Mucosa of descending colon (tissue), 3 donors: ENCODE results near the gene PHACTR1. TPM values are rescaled to one million over a fixed set of nuclear protein-coding genes. Genes with fewer than 3 reads are reported as not detected.

Experiments
- ATAC-seq: fragments of 200-7000 bp; cut with Tn5 transposase; one replicate; pipeline ENCODE4 v1.9.1; 2020; ENCODE audit warnings: mild to moderate bottlenecking, moderate library complexity
- DNase-seq, 3 donors: peaks; one replicate each; pipeline ENCODE4 v3.0.0-alpha.2; 2020
- H3K36me3 ChIP-seq: fragments of 200-600 bp; one replicate; pipeline ENCODE4 v1.8.0; 2021; ENCODE audit warnings: low read depth, mild to moderate bottlenecking
- H3K4me1 ChIP-seq: fragments of 200-600 bp; one replicate; pipeline ENCODE4 v1.8.0; 2021; ENCODE audit warnings: low read depth, mild to moderate bottlenecking
- H3K4me3 ChIP-seq: fragments of 200-600 bp; one replicate; pipeline ENCODE4 v1.8.0; 2021; ENCODE audit warnings: mild to moderate bottlenecking
- H3K9me3 ChIP-seq: fragments of 200-600 bp; one replicate; pipeline ENCODE4 v1.8.0; 2021; ENCODE audit warnings: mild to moderate bottlenecking
- intact Hi-C, 2 donors: fragments of 100-400 bp; cut with DNase I in 1 of 2; cut with micrococcal nuclease in 1 of 2; formaldehyde crosslinking; loops; one replicate each; pipeline versions ENCODE4 v1.11.0 to v1.11.1; 2022; cut with DNase I, micrococcal nuclease
- total RNA-seq, 3 donors: library from RNA; stranded (reverse); fragmentation: NEBNext Ultra II Directional in 2 of 3; extraction: Animal tissue kit (Norgen Biotek cat#: 25700) in 2 of 3; gene quantifications; one replicate each; pipeline versions ENCODE4 v1.2.1 to v1.2.4, GENCODE V29; 2021 to 2023
- TF ChIP-seq, protein P1 (sequence below): fragments of 200-600 bp; IDR thresholded peaks from one replicate; pipeline ENCODE4 v1.8.0; 2022; ENCODE audit warnings: antibody characterized with exemption, mild to moderate bottlenecking
- donor health status: DM: no; HTN: no; CAD: no; lungs with moderate emphysema.
- donor health status: DM: no; HTN: no; CAD: no.
- donor health status: DM: no; HTN: yes; CAD: no.

The PHACTR1 gene
- total RNA-seq, 3 donors from 2014 or later: 2.7 to 4.7 (median 3.1) TPM

DNA sequence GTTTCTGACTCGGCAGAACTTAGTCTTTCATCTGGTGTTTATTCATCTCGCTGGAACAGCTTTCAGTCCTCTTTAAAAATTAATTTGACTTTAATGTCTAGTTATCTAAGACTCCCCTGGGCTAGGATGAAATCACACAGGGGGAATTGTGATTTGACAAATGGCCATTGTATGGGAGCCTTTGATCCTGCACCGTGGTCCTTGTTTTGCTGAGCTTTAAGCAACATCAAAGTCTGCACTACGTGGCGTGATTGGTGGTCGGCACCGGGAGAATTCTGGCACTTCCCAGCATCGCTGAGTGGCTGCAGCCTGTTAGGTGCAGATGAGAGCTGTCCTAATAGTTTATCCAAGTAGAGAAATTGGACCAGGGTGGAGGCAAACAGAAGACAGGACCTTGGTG lies 464.8 kb downstream of the PHACTR1 start:
- ATAC-seq: no peak
- no peaks in the 10 kb centered on the region for H3K4me1 ChIP-seq
- no peaks in the 10 kb centered on the region for H3K36me3 ChIP-seq
- TF ChIP-seq, protein P1, sequence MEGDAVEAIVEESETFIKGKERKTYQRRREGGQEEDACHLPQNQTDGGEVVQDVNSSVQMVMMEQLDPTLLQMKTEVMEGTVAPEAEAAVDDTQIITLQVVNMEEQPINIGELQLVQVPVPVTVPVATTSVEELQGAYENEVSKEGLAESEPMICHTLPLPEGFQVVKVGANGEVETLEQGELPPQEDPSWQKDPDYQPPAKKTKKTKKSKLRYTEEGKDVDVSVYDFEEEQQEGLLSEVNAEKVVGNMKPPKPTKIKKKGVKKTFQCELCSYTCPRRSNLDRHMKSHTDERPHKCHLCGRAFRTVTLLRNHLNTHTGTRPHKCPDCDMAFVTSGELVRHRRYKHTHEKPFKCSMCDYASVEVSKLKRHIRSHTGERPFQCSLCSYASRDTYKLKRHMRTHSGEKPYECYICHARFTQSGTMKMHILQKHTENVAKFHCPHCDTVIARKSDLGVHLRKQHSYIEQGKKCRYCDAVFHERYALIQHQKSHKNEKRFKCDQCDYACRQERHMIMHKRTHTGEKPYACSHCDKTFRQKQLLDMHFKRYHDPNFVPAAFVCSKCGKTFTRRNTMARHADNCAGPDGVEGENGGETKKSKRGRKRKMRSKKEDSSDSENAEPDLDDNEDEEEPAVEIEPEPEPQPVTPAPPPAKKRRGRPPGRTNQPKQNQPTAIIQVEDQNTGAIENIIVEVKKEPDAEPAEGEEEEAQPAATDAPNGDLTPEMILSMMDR: no peak
- DNase-seq: no peak
- H3K9me3 ChIP-seq: no peaks in the 10 kb centered on the region
- no peak overlapping the region for H3K4me3 ChIP-seq
- intact Hi-C loops: no loop called here

DNA sequence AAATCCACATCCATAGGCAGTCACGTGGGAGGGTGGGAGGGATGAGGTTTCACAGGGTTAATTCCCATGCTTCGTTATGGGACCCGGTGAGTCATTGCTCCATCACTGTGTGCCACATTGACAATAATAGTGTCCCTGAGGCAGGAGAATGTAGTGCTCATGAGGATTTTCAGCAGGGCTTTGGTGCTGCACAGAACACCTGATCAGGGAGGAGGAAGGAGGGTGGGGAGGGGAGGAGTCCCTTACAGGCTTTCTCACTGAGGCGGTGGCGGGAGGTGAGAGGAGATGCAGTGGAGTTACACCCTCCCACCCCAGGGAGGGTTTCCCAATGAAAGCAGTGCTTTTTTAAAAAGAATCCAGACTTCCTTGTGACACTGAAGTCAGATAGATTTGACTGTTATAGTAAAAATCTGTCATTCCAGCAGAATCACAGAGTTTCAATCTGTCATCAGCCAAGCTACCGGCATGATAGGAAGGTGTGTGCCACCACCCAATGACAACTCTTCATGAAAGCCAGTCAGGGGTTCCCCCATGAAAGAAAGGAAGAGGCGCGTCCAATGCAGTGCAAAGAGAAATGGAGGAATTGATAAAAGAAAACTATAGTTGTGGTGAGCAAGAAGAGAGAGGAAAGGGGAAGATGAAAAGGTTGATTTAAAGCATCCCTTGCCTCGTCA lies 467.0 kb downstream of the PHACTR1 start:
- no peak for ATAC-seq

DNA sequence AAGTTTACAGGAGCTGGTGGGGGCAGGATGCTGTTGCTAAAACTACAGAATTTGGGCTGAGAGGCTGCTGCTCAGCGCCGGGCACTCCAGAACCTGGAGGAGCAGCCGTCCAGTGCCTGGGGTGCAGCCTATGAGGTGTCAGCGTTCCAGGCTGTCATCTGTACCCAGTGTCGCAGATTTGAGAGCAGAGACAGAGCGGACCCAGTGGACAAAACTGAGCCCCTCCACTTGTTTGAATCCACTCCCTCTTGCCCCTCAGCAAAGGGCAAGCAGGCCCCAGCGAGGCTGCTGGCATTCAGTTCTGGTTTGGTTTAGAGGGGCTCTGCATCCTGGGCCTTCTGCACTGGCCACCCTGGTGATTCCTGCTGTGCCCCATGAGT lies 467.5 kb downstream of the PHACTR1 start:
- no peak for DNase-seq
- intact Hi-C loops: no loop called here
- no peak for ATAC-seq
- Histone ChIP-seq H3K4me1 (no peaks in the 10 kb centered on the region), H3K9me3 (no peaks in the 10 kb centered on the region), H3K4me3 (no peak overlapping the region), H3K36me3 (no peaks in the 10 kb centered on the region)
- TF ChIP-seq, protein P1: no peak

More for the DNA sequence above, 467.0 kb downstream of the PHACTR1 start:
- no peaks in the 10 kb centered on the region for H3K4me1 ChIP-seq
- TF ChIP-seq, protein P1: no peak
- no peak for DNase-seq
- no peaks in the 10 kb centered on the region for H3K9me3 ChIP-seq
- H3K36me3 ChIP-seq: no peaks in the 10 kb centered on the region
- H3K4me3 ChIP-seq: no peak overlapping the region
- intact Hi-C loops: no loop called here

DNA sequence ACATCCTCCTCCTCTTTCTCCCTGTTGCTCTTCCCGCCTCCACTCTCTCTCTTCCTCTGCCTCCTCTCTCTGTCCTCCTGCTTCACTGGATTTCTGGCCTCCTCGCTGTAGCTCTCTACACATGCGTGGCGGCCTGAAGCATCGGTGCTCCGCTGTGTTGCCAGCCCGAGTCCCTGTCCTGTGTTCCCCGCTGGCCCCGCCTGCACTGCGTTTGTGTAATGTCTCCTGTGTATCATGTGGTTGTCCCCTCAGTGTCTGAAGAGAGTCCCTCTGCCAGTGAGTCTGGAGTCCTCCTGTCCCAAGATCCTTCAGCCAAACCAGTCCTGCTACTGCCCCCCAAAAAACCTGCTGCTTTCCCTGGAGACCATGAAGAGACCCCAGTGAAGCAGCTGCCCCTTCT lies 468.0 kb downstream of the PHACTR1 start:
- ATAC-seq: no peak
- TF ChIP-seq, protein P1: no peak
- Histone ChIP-seq H3K4me3 (no peak overlapping the region), H3K4me1 (no peaks in the 10 kb centered on the region), H3K9me3 (no peaks in the 10 kb centered on the region), H3K36me3 (no peaks in the 10 kb centered on the region)
- intact Hi-C loops: no loop called here
- DNase-seq: no peak

GRCh38 chr6:13186861-13187260 lies 470.3 kb downstream of the PHACTR1 start:
- Histone ChIP-seq H3K4me1 (no peaks in the 10 kb centered on the region), H3K36me3 (no peaks in the 10 kb centered on the region), H3K4me3 (no peak overlapping the region), H3K9me3 (no peaks in the 10 kb centered on the region)
- DNase-seq: no peak
- intact Hi-C loops: no loop called here
- no peak for ATAC-seq
- TF ChIP-seq, protein P1: no peak

- no peak for ATAC-seq
- TF ChIP-seq, protein P1: no peak
- intact Hi-C loops: no loop called here
Measured at GRCh38 chr6:13187692-13188091, 471.1 kb downstream of the PHACTR1 start.

More at GRCh38 chr6:13187692-13188091, 471.1 kb downstream of the PHACTR1 start:
- no peak for DNase-seq
- Histone ChIP-seq H3K36me3 (no peaks in the 10 kb centered on the region), H3K4me1 (no peaks in the 10 kb centered on the region), H3K9me3 (no peaks in the 10 kb centered on the region), H3K4me3 (no peak overlapping the region)
